Measurements from ENCODE around the gene SBF2. TPM values are rescaled to one million over a fixed set of nuclear protein-coding genes. Genes with fewer than 3 reads are reported as not detected.
"Not testable (repeated sequence)": the region's sequence is repeated elsewhere in the genome, so short reads cannot be mapped to it uniquely, and the experiment has no call there.

The SBF2 gene
- total RNA-seq, 1 donor from 2014 or later: 16.7 TPM

DNA sequence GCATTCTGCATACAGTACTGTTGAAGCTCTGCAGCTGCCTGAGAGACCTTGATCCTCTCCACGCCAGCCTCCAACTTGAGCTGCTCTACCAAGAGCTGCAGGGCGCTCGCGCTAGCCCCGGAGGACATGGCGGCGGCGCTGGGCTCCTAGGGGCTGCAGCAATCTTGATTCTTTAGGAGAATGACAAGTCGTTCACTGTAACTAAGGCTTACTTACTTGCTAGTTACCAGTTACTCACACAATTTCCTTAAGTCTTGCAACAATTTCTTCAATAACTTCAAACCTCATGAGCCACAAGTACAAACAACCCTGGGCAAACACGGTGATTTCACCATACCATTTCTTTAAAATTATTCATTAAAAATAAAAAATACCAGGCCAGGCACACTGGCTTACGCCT, 21.9 kb downstream of the SBF2 start:
- DNase-seq (ENCODE audit: low spot score): no peak
- no peak for ATAC-seq

DNA sequence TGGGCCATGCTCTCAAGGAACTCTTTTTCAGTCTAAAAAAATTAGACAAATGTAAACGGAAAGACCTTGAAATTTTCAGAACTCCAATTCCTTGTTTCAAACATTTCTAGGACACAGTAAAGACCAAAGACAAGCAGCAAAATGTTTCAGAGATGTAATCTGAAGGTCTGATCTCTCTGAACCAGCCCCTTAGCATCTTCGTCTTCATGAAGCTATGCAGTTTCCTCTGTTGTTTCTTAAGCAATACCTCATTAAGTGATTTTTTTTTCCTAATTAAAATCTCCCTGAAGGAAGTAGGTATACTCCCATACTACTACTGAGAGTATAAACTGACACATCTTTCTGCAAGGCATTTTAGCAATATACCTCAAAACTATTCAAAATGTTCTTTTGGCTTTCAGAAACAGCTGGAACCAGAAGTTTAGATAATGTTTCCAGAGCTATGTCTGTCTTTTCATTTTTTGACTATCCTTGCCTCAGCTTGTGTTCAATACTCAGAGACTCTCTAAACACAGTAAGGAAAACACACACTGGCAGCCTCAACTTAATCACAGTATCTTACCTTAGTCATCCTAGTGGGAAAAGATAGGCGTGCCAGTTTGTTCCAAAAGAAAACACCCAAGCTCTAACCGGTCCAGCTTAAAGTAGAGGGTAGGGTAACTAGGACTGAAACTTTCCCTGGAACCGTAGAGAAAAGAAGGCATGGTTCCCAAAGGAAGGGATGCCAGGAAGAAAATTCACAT, 25.1 kb downstream of the SBF2 start:
- no peak for ATAC-seq
- no peak for DNase-seq (ENCODE audit: low spot score)

DNA sequence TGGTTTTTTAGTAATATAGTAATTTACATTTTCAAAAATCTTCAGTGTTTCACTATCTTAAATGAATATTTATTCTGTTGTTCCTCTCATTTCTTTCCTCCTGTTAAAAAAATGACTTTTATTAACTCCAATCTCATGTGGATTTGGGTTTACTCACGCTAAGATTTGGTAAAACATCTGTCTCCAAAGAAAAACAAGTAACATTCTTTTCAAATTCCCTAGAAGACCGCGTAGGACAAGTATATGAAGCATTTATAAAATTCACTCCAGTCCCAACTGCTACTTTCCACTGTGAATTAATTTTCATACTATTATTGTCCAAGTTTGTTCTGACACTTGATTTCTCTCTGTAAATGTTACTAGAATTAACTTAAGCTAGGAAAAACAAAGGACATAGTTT, 26.2 kb downstream of the SBF2 start:
- ATAC-seq: no peak
- no peak for DNase-seq (ENCODE audit: low spot score)

DNA sequence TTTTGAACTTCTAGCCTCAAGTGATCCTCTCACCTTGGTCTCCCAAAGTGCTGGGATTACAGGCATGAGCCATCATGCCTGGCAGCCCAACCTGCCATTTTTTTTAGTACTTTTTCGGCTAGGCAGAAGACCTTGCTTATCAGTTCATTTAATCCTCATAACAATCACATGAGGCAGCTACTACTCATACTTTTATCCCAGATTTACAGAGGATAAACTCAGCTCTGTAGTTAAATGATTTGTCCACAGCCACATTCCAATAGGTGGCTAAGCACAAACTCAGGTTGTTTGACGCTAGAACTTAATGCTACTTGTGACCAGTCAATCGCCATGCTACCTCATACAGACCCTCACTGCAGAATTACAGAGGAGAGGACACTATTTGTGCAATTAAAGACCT, 28.1 kb downstream of the SBF2 start:
- ATAC-seq (no peak), DNase-seq (ENCODE audit: low spot score) (no peak)

GRCh38 chr11:10264716-10265115, 29.3 kb downstream of the SBF2 start:
- not testable (repeated sequence) for DNase-seq (ENCODE audit: low spot score); ATAC-seq

DNA sequence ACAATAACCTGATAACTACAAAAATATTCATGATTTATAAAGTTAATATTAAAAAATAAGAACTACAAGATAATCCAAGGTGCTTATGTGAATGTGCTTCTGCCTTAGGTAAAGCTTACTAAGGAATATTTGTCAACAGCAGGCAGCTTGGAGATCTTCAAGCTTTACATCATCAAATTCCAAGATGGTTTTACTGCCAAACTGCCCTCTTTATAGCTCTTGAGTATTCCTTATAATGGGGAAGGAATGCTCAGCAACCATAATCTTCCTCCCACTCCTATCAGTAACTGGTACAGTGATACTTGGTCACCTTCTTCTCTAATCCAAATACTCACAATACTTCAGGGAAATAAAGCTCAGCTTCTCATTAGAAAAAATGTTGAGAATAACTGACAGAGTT, 30.1 kb downstream of the SBF2 start:
- DNase-seq (ENCODE audit: low spot score) (no peak), ATAC-seq (no peak)

- DNase-seq (ENCODE audit: low spot score): no peak
Measured at GRCh38 chr11:10261821-10262220, 32.2 kb downstream of the SBF2 start.

DNA sequence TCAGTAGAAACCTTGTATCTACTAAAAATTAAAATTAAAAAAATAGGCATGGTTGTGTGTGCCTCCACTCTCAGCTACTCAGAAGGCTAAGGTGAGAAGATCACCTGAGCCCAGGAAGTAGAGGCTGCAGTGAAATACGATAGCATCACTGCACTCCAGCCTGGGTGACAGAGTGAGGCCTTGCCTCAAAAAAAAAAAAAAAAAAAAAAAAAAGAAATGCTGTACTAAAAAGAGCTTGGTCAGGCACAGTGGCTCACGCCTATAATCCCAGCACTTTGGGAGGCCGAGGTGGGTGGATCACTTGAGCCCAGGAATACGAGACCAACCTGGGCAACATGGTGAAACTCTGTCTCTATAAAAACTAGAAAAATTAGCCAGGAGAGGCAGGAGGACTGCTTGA, 36.5 kb downstream of the SBF2 start:
- no peak for ATAC-seq

More at GRCh38 chr11:10261821-10262220, 32.2 kb downstream of the SBF2 start:
- ATAC-seq: no peak

DNA sequence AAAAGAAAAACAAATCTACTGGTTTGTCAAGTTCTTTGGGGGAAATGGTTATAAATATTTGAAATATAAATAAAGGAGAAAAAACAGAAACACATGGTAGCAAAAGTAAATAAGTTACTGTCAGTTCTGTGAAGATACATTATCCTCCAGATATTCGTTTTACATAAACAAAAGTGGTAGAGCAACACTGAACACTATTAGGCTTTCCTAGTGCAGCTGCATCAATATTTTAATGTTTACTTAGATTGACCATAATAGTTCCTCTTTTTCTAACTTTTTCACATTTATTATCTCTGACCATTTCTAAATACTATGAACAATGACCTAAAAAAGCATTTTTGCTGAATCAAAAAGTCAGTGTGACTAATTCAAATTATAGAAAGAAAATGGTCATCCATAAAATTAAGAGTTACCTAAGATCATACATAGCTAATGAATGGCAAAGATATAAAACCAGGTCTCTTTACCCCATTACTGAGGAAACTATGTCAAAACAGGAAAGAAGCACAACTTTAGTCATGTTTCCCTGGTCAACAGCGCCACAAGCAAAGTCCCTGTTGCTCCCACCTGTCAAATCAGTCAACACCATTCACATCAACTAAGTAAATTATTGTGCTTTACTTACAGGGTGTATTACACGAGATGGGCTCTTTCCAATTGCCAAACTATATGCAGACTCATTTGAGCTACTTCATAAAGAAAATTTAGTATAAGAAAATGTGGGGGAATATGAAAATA, 38.5 kb downstream of the SBF2 start:
- DNase-seq (ENCODE audit: low spot score): no peak
- ATAC-seq: no peak

More for the DNA sequence above, 36.5 kb downstream of the SBF2 start:
- no peak for DNase-seq (ENCODE audit: low spot score)

DNA sequence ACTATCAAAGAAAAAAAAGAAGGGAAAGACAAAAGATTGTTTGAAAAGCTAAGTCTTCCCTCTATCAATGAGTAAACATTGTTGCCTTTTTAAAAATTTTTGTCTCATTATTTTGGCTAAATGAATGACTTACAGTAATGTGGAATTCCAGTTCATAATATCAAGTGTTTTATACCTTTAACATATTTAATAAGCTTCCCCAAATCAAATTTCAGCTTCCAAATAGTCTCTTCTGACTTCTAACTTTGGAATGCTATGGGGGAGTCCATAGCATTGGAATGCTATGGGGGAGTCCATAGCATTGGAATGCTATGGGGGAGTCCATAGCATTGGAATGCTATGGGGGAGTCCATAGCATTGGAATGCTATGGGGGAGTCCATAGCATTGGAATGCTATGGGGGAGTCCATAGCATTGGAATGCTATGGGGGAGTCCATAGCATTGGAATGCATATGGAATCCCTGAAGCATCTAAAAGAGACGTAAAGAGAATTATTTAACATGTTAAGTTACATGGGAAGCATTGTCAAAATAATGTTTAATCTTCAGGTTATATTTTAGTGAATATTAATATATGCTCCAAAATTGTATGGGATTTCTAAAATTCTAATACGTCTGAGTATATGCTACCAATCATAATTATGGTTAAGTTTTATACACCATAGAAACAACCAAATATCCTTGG, 44.4 kb downstream of the SBF2 start:
- ATAC-seq; DNase-seq (ENCODE audit: low spot score): not testable (repeated sequence)

GRCh38 chr11:10247011-10247410, 47.0 kb downstream of the SBF2 start:
- no peak for ATAC-seq

GRCh38 chr11:10243896-10244575, 50.0 kb downstream of the SBF2 start:
- ATAC-seq (no peak), DNase-seq (ENCODE audit: low spot score) (no peak)

More at GRCh38 chr11:10247011-10247410, 47.0 kb downstream of the SBF2 start:
- DNase-seq (ENCODE audit: low spot score): no peak

- DNase-seq (ENCODE audit: low spot score) (no peak), ATAC-seq (no peak)
Measured at GRCh38 chr11:10236840-10237239, 57.2 kb downstream of the SBF2 start.

DNA sequence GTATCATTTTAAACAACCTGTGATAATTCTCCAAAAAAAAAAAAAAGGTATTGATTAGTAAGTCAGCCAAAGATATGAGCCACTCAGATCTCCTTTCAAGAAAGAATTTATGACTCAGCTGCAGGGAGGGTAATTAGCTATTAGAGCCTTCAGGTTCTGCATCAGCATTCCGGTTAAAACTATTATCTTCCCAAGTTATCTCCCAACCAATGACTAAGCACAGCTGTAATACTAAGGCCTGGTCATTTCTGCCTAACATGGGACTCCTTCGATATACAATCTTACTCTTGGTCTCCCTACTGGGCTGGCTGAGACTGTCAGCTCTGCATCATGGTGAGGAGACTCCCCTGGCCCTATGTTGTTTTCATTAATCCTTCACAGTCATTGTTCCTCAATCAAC, 60.4 kb downstream of the SBF2 start:
- DNase-seq (ENCODE audit: low spot score) (no peak), ATAC-seq (no peak)

- ATAC-seq (no peak), DNase-seq (ENCODE audit: low spot score) (no peak)
Measured at GRCh38 chr11:10232756-10233155, 61.3 kb downstream of the SBF2 start.

GRCh38 chr11:10231803-10232202, 62.2 kb downstream of the SBF2 start:
- ATAC-seq; DNase-seq (ENCODE audit: low spot score): not testable (repeated sequence)

GRCh38 chr11:10225553-10225952, 68.5 kb downstream of the SBF2 start:
- no peak for ATAC-seq
- DNase-seq (ENCODE audit: low spot score): no peak

GRCh38 chr11:10222399-10222798, 71.6 kb downstream of the SBF2 start:
- ATAC-seq: no peak
- DNase-seq (ENCODE audit: low spot score): no peak

GRCh38 chr11:10221342-10221741, 72.7 kb downstream of the SBF2 start:
- DNase-seq (ENCODE audit: low spot score) (no peak), ATAC-seq (no peak)

DNA sequence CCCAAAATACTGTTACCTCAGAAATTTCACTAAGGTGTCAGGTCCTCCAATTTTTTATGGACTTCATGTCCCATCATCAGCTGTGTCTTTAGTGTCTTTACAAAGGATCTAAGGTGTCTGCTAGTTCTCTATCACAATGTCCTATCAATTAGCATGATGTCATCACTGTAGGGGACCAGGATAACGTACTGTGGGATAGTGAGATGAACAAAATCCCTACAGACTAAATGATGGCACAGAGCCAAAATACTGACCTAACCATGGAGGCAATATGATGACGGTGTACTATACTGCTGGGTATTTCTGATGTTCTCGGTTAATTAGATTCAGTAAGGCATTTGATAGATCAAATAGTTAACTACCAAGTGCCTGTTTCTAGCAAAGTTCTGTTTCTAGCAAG, 82.5 kb downstream of the SBF2 start:
- ATAC-seq (no peak), DNase-seq (ENCODE audit: low spot score) (no peak)

DNA sequence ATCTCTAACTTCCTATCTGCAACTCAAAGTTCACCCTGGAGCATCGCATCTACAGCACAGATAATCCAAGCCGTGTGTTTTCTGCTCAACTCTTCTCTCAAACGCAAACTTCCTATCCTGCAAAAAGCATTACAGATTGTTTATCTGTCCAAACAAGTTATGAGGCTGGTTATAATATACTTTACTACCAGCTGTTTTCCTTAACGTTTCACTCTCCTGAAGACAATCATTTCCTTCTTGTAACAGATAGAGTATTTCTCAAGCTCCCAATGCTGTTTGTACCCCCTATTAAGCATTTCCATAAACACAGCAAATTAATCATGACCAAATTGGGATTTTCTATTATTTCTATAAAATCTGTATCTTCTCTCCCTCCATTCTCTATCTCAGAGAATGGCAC, 84.7 kb downstream of the SBF2 start:
- DNase-seq (ENCODE audit: low spot score): no peak
- no peak for ATAC-seq

All from left lobe of liver (tissue), 2 donors.